OCI-M2 (cell line): ENCODE measurements around the gene DCAF10.
"Not testable (repeated sequence)": the region's sequence is repeated elsewhere in the genome, so short reads cannot be mapped to it uniquely, and the experiment has no call there.

Experiments
- DNase-seq: peaks from one replicate; lab custom pipeline; 2025; ENCODE audit not compliant: unreplicated experiment; lab: John Stamatoyannopoulos, UW

DCAF10 gene

DNA sequence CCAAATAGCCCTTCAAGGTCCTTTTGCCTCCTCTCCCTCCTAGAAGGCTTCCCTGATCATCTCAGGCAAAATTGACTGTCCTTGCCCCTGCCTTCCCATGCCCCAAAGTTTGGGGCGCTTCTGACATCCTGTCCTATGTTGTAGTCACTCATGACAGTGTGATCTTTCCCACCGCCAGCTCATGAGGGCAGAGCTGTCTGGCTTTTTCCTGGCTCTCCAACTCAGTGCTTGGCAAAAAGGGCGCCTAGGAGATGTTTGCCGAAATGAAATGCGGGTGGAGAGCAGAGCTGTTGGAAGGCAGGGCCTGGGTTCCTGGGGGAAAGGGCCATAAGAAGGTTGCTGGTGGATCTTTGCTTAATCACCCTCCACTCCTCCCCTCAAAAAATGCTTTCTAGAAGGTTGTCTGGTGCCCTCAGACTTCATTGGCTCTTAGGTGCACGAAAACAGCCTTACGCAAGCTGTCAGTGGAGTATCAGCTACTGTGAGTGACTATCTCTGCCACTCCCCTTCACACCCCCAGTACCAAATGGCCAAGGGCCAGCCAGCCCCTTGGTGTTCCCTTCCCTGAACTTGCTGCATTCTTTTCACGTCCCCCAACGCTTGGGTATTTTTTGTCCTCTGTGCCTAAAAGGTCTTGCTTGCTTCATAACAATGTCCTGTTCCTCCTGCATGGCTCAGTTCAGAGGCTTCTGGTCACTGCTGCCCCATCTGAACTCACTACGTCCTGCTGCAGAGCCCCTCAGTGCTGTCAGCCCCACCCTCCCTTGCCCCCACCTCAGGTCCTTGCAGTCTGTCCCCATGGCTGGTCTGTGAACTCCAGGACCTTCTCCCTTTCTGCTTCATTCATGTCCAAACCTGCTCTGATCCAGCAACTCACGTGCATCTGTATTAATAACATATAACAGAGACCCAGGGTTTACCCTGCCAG lies 106.0 kb downstream of the DCAF10 start:
- DNase-seq: no peak

DNA sequence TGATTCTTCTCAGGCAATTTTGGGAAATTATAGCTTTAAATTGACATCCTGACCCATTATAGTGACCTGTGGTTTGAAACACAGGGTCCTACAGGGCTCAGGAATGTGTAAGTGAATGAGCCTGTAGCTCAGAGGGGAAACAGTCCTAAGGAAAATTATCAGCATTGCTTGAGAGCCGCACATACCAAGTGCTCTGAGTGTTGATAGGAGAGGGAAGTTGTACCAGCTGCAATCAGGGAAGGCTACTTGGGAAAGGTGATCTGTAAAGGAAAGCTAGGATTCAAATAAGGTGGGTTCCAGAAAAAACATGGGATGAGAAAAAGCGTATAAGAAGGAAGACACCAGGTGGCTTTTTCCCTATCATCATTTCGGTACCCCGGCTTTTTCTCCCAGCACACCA lies 107.7 kb downstream of the DCAF10 start:
- DNase-seq: no peak

DNA sequence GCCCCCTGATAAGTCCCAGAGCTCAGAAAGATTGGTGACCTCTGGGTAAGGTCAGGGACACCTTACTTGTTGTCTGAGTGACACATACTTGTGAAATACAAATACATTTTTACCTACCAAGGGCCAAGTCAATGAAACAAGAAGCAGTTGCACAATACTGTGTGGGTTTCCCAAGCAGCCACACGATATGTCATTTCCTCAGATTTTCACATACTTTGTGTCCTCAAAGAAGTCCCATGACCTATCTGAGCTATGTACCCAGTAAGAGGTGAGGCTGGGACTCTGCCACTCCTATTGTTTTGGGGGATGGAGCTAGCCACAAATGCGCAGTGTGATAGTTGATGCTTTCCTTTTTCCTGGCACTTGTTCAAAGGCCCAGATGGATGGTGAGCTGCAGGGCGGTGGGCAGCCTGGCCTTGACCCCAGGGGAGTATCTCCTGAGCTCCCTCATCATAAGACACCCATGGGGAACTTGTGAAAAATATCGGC lies 108.1 kb downstream of the DCAF10 start:
- no peak for DNase-seq

DNA sequence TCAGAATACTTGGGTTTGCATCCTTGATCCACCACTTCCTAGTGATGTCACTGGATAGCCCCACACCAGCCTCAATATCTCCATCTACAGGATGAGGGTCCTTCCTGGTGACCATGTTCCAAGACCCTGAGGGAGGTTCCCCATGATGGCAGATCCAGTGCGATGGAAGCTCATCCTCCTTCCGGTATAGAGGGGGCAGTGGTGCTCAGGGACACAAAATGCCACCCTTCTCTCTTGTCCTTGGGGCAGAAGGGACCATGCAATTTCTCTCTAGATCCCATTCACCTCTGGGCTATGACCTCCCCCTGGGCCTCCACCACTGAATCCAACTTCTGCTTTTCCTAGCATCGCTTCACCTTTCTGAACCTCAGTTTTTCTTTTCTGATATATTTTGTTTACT lies 108.7 kb downstream of the DCAF10 start:
- DNase-seq: no peak

DNA sequence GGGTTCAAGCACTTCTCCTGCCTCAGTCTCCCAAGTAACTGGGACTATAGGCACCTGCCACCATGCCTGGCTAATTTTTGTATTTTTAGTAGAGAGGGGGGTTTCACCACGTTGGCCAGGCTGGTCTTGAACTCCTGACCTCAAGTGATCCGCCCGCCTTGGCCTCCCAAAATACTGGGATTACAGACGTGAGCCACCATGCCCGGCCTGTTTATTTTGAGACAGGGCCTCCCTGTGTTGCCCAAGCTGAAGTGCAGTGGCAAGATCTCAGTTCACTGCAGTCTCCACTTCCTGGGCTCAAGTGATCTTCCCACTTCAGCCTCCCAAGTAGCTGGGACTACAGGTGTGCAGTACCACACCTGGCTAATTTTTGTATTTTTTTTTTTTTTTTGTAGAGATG lies 109.2 kb downstream of the DCAF10 start:
- DNase-seq: not testable (repeated sequence)

DNA sequence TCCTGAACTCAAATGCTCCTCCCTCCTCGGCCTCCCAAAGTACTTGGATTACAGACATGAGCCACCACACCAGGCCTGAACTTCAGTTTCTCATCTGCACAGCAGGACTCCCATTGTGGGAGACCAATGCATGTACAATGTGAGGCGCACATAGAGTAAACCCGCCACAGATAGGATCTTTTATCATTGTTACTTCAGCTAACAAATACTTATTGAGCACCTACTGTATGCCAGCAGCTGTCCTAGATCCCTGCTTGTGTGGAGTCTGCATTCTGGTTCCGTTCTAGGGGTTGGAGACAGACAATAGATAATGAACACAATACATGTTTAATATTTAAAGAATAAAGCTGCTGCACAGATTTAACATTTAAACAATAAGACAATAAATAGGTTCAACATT lies 109.7 kb downstream of the DCAF10 start:
- no peak for DNase-seq

DNA sequence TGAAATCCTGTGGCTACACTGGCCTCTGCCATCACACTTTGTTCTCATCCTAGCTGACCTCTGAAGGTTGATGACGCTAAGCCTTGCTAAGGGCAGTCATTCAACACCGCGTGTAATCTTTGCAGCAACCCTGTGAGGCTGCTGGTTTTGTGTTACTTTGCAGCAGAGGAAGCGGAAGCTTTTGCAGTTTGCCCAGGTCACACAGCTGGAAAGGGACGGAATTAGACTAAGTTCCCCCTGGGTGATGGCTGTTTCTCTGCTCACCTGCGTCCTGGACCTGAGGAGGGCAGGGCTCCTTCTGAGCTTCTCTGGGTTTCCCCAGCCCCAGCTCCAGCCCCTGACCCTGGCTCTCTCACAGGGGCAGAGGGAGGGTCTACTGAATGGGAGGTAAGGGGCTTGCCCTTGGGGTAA lies 110.7 kb downstream of the DCAF10 start:
- no peak for DNase-seq

DNA sequence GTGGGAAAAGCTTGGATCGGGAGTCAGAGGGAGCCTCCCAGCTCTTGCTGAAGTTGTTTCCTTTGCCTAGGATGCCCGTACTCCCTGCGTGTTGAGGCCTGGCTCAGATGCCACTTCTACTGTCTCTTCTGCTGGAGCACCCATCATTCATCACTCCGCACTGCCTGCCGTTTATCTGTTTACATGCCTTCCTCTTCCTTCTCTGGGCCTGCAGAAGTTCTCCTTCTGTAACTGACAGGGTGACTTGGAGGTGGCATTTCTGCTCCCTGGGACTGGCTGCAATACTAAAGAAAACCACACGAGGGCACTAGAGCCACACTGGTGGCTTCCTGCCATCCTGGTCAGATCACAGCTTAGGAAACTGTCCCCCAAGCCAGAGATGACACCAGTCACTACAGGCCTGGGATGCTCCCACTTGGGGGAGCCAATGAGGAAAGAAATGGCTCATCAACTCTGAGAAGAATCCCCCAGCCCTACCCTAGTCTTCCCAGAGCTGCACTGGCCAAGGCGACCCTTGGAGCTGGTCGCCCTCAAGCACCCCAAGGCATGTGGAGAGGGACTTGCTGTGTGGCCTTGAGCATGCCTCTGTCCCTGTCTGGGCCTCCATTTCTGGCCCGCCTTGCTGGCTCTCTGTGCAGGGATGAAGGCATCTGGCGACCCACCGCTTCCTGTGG lies 113.0 kb downstream of the DCAF10 start:
- peak; percentile 58 for DNase-seq

DNA sequence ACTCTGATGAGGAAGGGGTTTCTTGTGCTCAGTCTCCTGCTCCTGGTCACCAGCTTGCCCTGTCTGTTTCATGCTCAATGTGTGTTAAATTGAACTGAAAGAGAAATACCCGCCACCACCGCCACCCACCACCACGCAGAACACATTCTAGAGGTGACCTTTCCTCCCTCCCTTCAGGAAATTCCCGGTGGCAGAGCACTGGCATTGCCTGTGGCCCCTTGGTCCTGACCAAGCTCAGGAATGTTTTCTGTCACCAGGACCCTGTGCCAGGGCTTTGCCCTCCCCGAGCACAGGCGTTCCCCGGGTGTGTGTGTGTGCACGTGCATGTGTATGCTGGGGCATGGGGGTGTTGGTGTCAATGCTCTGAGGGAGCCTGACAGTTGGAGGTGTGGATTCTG lies 113.6 kb downstream of the DCAF10 start:
- no peak for DNase-seq

DNA sequence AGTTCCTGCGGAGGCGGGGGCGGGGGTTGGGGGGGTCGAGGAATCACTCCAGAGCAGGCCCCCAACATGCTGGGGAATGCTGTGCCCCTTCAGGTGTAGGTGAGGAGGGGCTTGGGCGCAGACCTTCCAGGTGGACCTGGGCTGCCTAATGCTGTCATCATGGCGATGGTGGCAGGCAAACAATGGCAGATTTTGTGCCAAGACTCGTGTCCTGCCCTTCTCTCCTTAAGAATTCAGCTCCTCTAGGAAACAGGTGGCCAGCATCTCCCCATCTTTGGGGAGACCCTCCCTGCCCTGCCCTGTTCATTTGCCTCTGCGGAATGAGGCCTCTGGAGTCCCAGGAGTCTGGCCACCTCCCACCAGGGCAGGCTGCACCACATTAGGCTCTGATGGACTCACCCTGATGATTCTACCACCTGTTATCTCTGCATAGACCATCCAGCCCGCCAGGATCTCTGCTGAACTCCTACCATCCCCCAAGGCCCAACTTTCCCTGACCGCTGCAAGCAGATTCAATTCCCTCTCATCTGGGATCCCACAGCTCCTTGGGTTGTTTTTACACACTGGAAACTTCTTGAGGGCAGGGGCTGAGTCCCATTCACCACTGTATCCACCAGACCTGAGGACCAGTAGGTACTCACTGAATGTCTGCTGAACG lies 114.2 kb downstream of the DCAF10 start:
- no peak for DNase-seq

DNA sequence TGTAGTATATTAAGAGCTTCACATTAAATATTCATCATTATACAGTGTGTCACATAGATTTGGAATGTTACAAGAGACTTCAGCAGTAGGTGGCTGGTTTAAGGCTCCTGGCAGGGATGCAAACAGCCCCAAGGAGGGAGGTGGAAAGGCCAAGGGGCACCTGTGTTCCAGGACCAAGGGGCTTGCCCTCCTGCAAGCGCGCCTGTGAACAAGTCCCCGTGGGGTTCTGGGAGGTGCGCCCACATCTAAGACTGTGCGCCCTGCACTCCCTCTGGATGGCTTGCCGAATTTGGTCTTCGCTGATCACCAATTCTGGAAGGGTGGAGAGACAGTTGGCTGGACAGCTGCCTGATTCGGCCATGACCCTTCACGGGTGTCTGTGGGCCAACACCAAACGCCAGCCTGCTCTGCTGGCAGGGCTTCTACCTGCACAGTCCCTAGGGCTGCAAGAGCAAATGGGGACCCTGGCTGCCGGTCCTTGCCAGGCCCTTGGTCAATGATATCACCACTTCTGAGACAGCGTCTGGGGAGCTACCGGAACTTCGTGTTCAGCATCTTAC lies 115.4 kb downstream of the DCAF10 start:
- DNase-seq: no peak

DNA sequence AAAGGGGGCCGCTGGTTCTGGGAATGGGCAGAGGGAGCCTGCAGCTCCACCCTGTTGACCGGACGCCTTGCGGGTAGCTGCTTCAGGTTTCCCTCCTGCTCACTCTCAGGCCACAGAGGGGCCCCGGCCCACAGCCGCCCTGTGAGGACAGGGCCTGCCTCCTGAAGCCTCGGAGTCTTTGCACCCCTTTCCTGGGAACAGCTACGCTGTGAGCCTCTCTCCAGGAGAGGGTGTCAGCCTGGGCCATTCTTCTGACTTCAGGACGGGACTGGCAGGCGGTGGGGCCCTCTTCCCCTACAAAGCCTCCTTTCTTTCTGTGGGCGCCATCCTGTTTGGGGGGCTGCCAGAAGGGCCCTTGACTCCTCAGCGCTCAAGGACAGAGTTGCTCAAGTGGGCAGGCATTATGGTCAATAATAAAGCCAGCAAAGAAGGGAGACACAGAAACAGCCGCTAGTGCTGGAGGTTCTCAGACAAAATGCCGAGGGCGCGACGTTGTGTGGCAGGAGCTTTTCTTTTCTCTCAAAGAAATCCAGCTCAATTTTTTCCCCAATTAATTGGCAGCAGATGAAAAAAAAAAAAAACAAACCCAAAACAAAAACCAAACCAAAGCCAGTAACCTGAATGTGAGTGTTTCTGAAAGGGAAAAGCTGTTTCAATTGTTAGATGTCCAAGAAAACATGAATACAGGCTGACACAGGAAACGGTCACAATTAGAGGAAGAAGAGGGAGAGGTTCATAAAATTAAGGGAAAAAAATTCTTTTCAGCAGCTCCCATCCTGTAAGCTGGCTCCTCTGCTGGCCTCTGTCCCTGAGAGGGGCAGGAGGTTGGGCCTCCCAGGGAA lies 116.1 kb downstream of the DCAF10 start:
- no peak for DNase-seq
